Activated CD8-positive, alpha-beta T cell treated with anti-CD3 and anti-CD28 coated beads for 36 hours (primary cell): ENCODE data around the gene COBL. TPM values are rescaled to one million over a fixed set of nuclear protein-coding genes. Genes with fewer than 3 reads are reported as not detected.
A peak's percentile ranks its signal among the peaks of the same experiment; 100 is the strongest.

Experiments
- ATAC-seq: fragments of 200-7000 bp; cut with Tn5 transposase; one replicate; pipeline ENCODE4 v1.10.0; 2021; ENCODE audit warnings: mild to moderate bottlenecking, moderate library complexity
- CTCF ChIA-PET: fragments of 350-600 bp; sonication (Branson Sonifier 250); formaldehyde crosslinking; loops from one replicate; lab custom pipeline; 2021; ENCODE audit warnings: antibody characterized with exemption; lab: Charles Lee
- POLR2A ChIA-PET: fragments of 350-600 bp; sonication (Branson Sonifier 250); formaldehyde crosslinking; loops from one replicate; lab custom pipeline; 2021; ENCODE audit warnings: antibody characterized with exemption; lab: Charles Lee
- DNase-seq: peaks from one replicate; pipeline ENCODE4 v3.0.0-alpha.2; 2020
- H3K27ac Mint-ChIP-seq: one replicate; pipeline ENCODE4 v1.8.0; 2021; ENCODE audit warnings: mild to moderate bottlenecking, mixed read lengths
- H3K27me3 Mint-ChIP-seq: one replicate; pipeline ENCODE4 v1.8.0; 2021; ENCODE audit warnings: mixed read lengths
- H3K36me3 Mint-ChIP-seq: one replicate; pipeline ENCODE4 v1.8.0; 2021; ENCODE audit warnings: low read depth, mixed read lengths
- H3K4me1 Mint-ChIP-seq: one replicate; pipeline ENCODE4 v1.8.0; 2021; ENCODE audit warnings: low read depth, mixed read lengths
- H3K4me3 Mint-ChIP-seq: one replicate; pipeline ENCODE4 v1.8.0; 2021; ENCODE audit warnings: mild to moderate bottlenecking, moderate library complexity, mixed read lengths
- H3K9me3 Mint-ChIP-seq: one replicate; pipeline ENCODE4 v1.8.0; 2021; ENCODE audit warnings: mixed read lengths
- intact Hi-C: fragments of 100-400 bp; cut with micrococcal nuclease; formaldehyde crosslinking; loops from one replicate; pipeline ENCODE4 v1.10.0; 2022
- total RNA-seq, 2 experiments: library from RNA; stranded (reverse); gene quantifications; one replicate each; pipeline ENCODE4 v1.2.3, GENCODE V29; 2021
- TF ChIP-seq, protein P1 (sequence below): fragments of 200-600 bp; IDR thresholded peaks from one replicate; pipeline ENCODE4 v1.8.0; 2022; ENCODE audit warnings: antibody characterized with exemption, mild to moderate bottlenecking

The COBL gene
- total RNA-seq, 2 experiments from 2014 or later: not detected

DNA sequence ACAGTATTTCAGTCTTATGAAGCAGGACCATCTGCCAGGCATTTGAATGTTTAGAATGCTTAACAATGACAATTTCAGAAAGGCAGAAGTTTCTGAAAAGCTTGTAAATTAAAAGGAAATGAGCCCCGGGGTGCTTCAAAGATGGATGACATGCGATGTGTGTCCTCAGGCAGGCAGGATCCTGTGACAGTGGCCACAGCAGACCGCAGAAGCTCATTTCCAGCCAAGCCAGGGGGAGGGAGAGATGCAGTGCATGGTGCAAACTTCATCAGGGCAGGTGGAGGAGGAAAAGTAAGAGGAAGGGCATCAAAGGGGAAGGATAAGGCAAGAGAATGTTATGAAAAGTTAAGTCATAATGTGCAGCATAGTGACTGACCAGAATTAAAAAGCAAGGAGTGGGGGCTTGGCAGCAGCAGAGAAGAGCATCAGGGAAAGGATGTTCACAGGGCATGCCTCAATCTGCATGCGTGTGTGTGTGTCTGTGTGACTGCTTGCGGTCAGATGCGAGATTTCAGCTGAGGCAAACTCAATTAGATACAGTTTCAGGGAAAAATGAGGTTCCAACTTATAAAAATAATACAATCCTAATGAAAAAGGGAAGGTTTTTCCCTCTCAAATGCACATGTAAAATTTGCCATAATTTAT, 173.7 kb downstream of the COBL start:
- TF ChIP-seq, protein P1, sequence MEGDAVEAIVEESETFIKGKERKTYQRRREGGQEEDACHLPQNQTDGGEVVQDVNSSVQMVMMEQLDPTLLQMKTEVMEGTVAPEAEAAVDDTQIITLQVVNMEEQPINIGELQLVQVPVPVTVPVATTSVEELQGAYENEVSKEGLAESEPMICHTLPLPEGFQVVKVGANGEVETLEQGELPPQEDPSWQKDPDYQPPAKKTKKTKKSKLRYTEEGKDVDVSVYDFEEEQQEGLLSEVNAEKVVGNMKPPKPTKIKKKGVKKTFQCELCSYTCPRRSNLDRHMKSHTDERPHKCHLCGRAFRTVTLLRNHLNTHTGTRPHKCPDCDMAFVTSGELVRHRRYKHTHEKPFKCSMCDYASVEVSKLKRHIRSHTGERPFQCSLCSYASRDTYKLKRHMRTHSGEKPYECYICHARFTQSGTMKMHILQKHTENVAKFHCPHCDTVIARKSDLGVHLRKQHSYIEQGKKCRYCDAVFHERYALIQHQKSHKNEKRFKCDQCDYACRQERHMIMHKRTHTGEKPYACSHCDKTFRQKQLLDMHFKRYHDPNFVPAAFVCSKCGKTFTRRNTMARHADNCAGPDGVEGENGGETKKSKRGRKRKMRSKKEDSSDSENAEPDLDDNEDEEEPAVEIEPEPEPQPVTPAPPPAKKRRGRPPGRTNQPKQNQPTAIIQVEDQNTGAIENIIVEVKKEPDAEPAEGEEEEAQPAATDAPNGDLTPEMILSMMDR: no peak
- H3K27ac Mint-ChIP-seq: no peak overlapping the region
- H3K4me3 Mint-ChIP-seq: no peak overlapping the region
- CTCF ChIA-PET: interaction anchor here (1.4 to 3.7 kb wide), 7 partner anchors 10 to 75 kb away, joined by 5 to 33 read pairs (median 7); no protein-coding TSS in a partner anchor
- H3K36me3 Mint-ChIP-seq: no peaks in the 10 kb centered on the region
- intact Hi-C loops: loop anchor here (10.0 kb wide), 1 partner anchor 678 kb away; no protein-coding TSS in a partner anchor
- DNase-seq: no peak
- POLR2A ChIA-PET: no interaction called here
- no peaks in the 10 kb centered on the region for H3K27me3 Mint-ChIP-seq
- H3K4me1 Mint-ChIP-seq: peaks cover 3% of the 10 kb centered on the region
- H3K9me3 Mint-ChIP-seq: peaks cover 3% of the 10 kb centered on the region
- ATAC-seq: no peak

GRCh38 chr7:51141451-51142003, 175.1 kb downstream of the COBL start:
- peaks cover 2% of the 10 kb centered on the region for H3K9me3 Mint-ChIP-seq
- no peak overlapping the region for H3K4me3 Mint-ChIP-seq
- H3K27me3 Mint-ChIP-seq: no peaks in the 10 kb centered on the region
- TF ChIP-seq, protein P1: peak; percentile 69
- intact Hi-C loops: loop anchor here (10.0 kb wide), 1 partner anchor 677 kb away; no protein-coding TSS in a partner anchor
- peaks cover 3% of the 10 kb centered on the region for H3K4me1 Mint-ChIP-seq
- DNase-seq: peak; percentile 16
- H3K27ac Mint-ChIP-seq: no peak overlapping the region
- no peaks in the 10 kb centered on the region for H3K36me3 Mint-ChIP-seq
- CTCF ChIA-PET: interaction anchor here (0.5 to 3.7 kb wide), 40 partner anchors 8 to 1049 kb away, joined by 3 to 33 read pairs (median 4); no protein-coding TSS in a partner anchor
- ATAC-seq: peak; percentile 24
- POLR2A ChIA-PET: interaction anchor here (0.6 to 0.9 kb wide), 3 partner anchors 21 to 664 kb away, joined by 3 to 4 read pairs (median 3); no protein-coding TSS in a partner anchor

DNA sequence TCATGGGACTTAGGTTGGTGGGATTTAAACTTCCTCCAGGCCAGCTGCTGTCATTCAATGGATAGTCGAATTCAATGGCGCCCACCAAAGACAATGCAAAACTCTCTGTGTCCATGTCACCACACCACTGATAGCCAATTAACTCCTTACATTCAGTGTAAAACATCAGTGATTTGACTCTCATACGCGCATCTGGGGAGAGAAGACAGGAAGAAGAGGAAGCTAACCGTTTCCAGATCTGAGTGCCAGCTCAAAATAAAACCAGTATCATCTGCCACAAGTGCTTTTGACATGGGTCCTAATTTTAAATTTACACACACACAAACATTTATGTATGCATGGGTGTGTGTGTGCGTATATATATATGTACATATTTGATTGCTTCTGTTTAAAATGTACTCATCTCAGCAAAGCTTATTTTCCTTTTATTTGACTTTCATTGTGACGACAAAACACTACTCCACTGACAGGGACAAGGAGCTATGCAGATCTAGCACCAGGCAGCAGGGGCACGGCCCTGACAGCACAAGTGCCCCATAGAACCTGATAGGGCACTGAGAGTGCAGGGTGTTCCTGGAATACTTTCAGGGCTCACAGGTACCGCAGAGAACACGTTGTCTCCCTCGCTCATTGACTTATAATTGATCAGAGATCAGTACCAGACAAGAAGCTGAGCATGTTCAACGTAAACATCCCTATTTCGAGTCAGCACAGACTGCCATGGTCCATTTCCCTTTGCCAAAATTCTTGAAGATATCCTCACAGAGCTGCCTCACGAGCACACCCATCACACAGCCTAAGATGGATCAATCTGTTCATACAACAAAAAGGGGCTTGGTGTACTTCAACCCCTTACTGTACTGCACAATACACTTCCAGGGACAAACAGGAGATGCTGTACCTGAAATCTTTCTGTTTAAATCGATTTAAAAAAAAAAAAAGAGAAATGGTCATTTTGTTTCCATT, 176.1 kb downstream of the COBL start:
- no peak for ATAC-seq
- Mint-ChIP-seq H3K4me1 (peaks cover 3% of the 10 kb centered on the region), H3K4me3 (no peak overlapping the region), H3K27me3 (no peaks in the 10 kb centered on the region), H3K36me3 (no peaks in the 10 kb centered on the region), H3K27ac (no peak overlapping the region), H3K9me3 (no peaks in the 10 kb centered on the region)
- TF ChIP-seq, protein P1: no peak
- ChIA-PET CTCF (interaction anchor here (0.6 to 3.7 kb wide), 41 partner anchors 7 to 1048 kb away, joined by 3 to 33 read pairs (median 4); no protein-coding TSS in a partner anchor), POLR2A (interaction anchor here (0.6 to 1.2 kb wide), 5 partner anchors 13 to 663 kb away, joined by 3 to 4 read pairs (median 3); no protein-coding TSS in a partner anchor)
- intact Hi-C loops: loop anchor here (10.0 kb wide), 1 partner anchor 676 kb away; no protein-coding TSS in a partner anchor
- no peak for DNase-seq

- DNase-seq (no peak), ATAC-seq (no peak)
- no peaks in the 10 kb centered on the region for H3K9me3 Mint-ChIP-seq
- TF ChIP-seq, protein P1: no peak
- H3K4me3 Mint-ChIP-seq: no peak overlapping the region
- H3K36me3 Mint-ChIP-seq: no peaks in the 10 kb centered on the region
- peaks cover 3% of the 10 kb centered on the region for H3K4me1 Mint-ChIP-seq
- ChIA-PET CTCF (interaction anchor here (1.2 to 3.7 kb wide), 8 partner anchors 21 to 672 kb away, joined by 3 to 33 read pairs (median 4); no protein-coding TSS in a partner anchor), POLR2A (interaction anchor here (1.2 kb wide), 1 partner anchor 13 kb away, joined by 3 read pairs; no protein-coding TSS in a partner anchor)
- intact Hi-C loops: loop anchor here (10.0 kb wide), 1 partner anchor 675 kb away; no protein-coding TSS in a partner anchor
- H3K27me3 Mint-ChIP-seq: no peaks in the 10 kb centered on the region
- H3K27ac Mint-ChIP-seq: no peak overlapping the region
Measured at GRCh38 chr7:51139796-51140195, 176.8 kb downstream of the COBL start.
